ENCODE data around the gene NFATC2.

The NFATC2 gene

DNA sequence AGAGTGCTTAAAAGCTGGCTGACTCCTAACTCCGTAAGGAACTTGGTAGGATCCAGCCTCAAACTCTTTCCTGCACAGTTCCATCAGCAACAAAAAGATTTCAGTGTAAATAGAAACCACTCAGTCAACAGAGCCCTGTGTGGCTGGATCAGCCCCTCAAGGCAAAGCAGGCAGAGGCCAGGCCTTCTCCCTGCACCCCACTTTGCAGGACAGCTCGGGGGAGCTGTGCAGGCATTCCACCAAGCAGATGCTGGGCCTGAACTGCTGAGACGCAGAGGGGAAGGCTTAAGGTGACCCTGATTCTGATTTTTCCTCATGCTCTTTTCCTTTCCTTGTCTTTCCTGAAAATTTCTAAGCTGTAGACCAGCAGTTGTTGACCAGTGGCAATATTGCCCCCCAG is 91.5 kb downstream of the NFATC2 start:
- Histone ChIP-seq H3K9ac (ENCODE audit: low read depth, low read length, poor library complexity, severe bottlenecking) (no peak overlapping the region), H3K36me3 (ENCODE audit: insufficient read depth, low read length) (peaks cover 75% of the 10 kb centered on the region), H3K4me1 (ENCODE audit: insufficient read depth, low read length, poor library complexity, severe bottlenecking) (no peaks in the 10 kb centered on the region), H2AFZ (ENCODE audit: low read length) (no peak overlapping the region), H3K27me3 (ENCODE audit: insufficient read depth, low read length, poor library complexity, severe bottlenecking) (no peaks in the 10 kb centered on the region), H3F3A (ENCODE audit: low read depth) (no peaks in the 10 kb centered on the region), H3K4me2 (ENCODE audit: low read depth, low read length, poor library complexity, severe bottlenecking) (no peak overlapping the region), H3K9me3 (ENCODE audit: insufficient read depth, low read depth, low read length) (no peaks in the 10 kb centered on the region), H3K79me2 (ENCODE audit: insufficient read depth, low read length) (no peaks in the 10 kb centered on the region), H3K4me3 (ENCODE audit: low read length, poor library complexity, severe bottlenecking) (no peak overlapping the region), H3K9me2 (replicated peaks; ENCODE audit: low read depth, low read length) (no peaks in the 10 kb centered on the region), H4K20me1 (ENCODE audit: insufficient read depth, low read length, poor library complexity, severe bottlenecking) (no peaks in the 10 kb centered on the region)
- TF ChIP-seq EZH2phosphoT487 (IDR thresholded peaks at IDR 0.05; ENCODE audit: borderline replicate concordance): no peak
- TF ChIP-seq, protein P1, sequence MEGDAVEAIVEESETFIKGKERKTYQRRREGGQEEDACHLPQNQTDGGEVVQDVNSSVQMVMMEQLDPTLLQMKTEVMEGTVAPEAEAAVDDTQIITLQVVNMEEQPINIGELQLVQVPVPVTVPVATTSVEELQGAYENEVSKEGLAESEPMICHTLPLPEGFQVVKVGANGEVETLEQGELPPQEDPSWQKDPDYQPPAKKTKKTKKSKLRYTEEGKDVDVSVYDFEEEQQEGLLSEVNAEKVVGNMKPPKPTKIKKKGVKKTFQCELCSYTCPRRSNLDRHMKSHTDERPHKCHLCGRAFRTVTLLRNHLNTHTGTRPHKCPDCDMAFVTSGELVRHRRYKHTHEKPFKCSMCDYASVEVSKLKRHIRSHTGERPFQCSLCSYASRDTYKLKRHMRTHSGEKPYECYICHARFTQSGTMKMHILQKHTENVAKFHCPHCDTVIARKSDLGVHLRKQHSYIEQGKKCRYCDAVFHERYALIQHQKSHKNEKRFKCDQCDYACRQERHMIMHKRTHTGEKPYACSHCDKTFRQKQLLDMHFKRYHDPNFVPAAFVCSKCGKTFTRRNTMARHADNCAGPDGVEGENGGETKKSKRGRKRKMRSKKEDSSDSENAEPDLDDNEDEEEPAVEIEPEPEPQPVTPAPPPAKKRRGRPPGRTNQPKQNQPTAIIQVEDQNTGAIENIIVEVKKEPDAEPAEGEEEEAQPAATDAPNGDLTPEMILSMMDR (conservative IDR thresholded peaks at IDR 0.05; ENCODE audit: low read length): no peak

- Histone ChIP-seq H4K20me1 (ENCODE audit: insufficient read depth, low read length, poor library complexity, severe bottlenecking) (no peaks in the 10 kb centered on the region), H2AFZ (ENCODE audit: low read length) (no peak overlapping the region), H3K4me2 (ENCODE audit: low read depth, low read length, poor library complexity, severe bottlenecking) (no peak overlapping the region), H3K36me3 (ENCODE audit: insufficient read depth, low read length) (peaks cover 76% of the 10 kb centered on the region), H3K4me3 (ENCODE audit: low read length, poor library complexity, severe bottlenecking) (no peak overlapping the region), H3F3A (ENCODE audit: low read depth) (no peaks in the 10 kb centered on the region), H3K27me3 (ENCODE audit: insufficient read depth, low read length, poor library complexity, severe bottlenecking) (no peaks in the 10 kb centered on the region), H3K4me1 (ENCODE audit: insufficient read depth, low read length, poor library complexity, severe bottlenecking) (no peaks in the 10 kb centered on the region), H3K9me2 (replicated peaks; ENCODE audit: low read depth, low read length) (no peaks in the 10 kb centered on the region), H3K9me3 (ENCODE audit: insufficient read depth, low read depth, low read length) (no peaks in the 10 kb centered on the region), H3K79me2 (ENCODE audit: insufficient read depth, low read length) (no peaks in the 10 kb centered on the region; the same call in 1 of the 2 replicates), H3K9ac (ENCODE audit: low read depth, low read length, poor library complexity, severe bottlenecking) (no peak overlapping the region)
- TF ChIP-seq, protein P1 (conservative IDR thresholded peaks at IDR 0.05; ENCODE audit: low read length): no peak
- TF ChIP-seq EZH2phosphoT487 (IDR thresholded peaks at IDR 0.05; ENCODE audit: borderline replicate concordance): no peak
Observed at GRCh38 chr20:51450221-51450712, 92.3 kb downstream of the NFATC2 start.

- Histone ChIP-seq H3K4me3 (ENCODE audit: low read length, poor library complexity, severe bottlenecking) (no peak overlapping the region), H3K9ac (ENCODE audit: low read depth, low read length, poor library complexity, severe bottlenecking) (no peak overlapping the region), H4K20me1 (ENCODE audit: insufficient read depth, low read length, poor library complexity, severe bottlenecking) (no peaks in the 10 kb centered on the region), H3K36me3 (ENCODE audit: insufficient read depth, low read length) (peaks cover 70% of the 10 kb centered on the region), H3K9me2 (replicated peaks; ENCODE audit: low read depth, low read length) (no peaks in the 10 kb centered on the region), H3K4me2 (ENCODE audit: low read depth, low read length, poor library complexity, severe bottlenecking) (no peak overlapping the region), H3K79me2 (ENCODE audit: insufficient read depth, low read length) (no peaks in the 10 kb centered on the region; the same call in 1 of the 2 replicates), H3K27me3 (ENCODE audit: insufficient read depth, low read length, poor library complexity, severe bottlenecking) (no peaks in the 10 kb centered on the region), H2AFZ (ENCODE audit: low read length) (no peak overlapping the region), H3K4me1 (ENCODE audit: insufficient read depth, low read length, poor library complexity, severe bottlenecking) (no peaks in the 10 kb centered on the region), H3F3A (ENCODE audit: low read depth) (no peaks in the 10 kb centered on the region), H3K9me3 (ENCODE audit: insufficient read depth, low read depth, low read length) (no peaks in the 10 kb centered on the region)
- TF ChIP-seq, protein P1 (conservative IDR thresholded peaks at IDR 0.05; ENCODE audit: low read length): no peak
- no peak for TF ChIP-seq EZH2phosphoT487 (IDR thresholded peaks at IDR 0.05; ENCODE audit: borderline replicate concordance)
Observed at GRCh38 chr20:51449498-51450220, 92.9 kb downstream of the NFATC2 start.
